K562 (cell line): ENCODE results near the gene FBN1. TPM values are rescaled to one million over a fixed set of nuclear protein-coding genes. Genes with fewer than 3 reads are reported as not detected.
A peak's percentile ranks its signal among the peaks of the same experiment; 100 is the strongest.

Experiments used
- BCOR ChIP-seq: fragments of 450-650 bp; IDR thresholded peaks from 2 replicates; pipeline ENCODE4 v1.6.1; 2016
- CUX1 ChIP-seq: fragments of 200-800 bp; sonication (Bioruptor generic); IDR thresholded peaks from 2 replicates; pipeline ENCODE4 v1.6.1; 2016; ENCODE audit warnings: missing genetic modification characterization, missing compliant biosample characterization
- ELF1 ChIP-seq: fragments of 200-800 bp; sonication (Bioruptor generic); IDR thresholded peaks from 2 replicates; pipeline ENCODE4 v1.6.1; 2016; ENCODE audit warnings: missing genetic modification characterization, missing compliant biosample characterization
- EZH2 ChIP-seq: IDR thresholded peaks from 2 replicates; pipeline ENCODE4 v1.6.1; 2012; ENCODE audit warnings: low read depth, mild to moderate bottlenecking, inconsistent platforms, low read length, borderline replicate concordance
- FOSL1 ChIP-seq: fragments of 200-800 bp; sonication (Bioruptor generic); conservative IDR thresholded peaks from 2 replicates; pipeline ENCODE4 v1.6.1; 2016; ENCODE audit warnings: missing genetic modification characterization, missing compliant biosample characterization
- FOXA3 ChIP-seq, 2 experiments: fragments of 450-650 bp in 1 of 2; sonication (generic) in 1 of 2; formaldehyde crosslinking; IDR thresholded peaks in 1 of 2; conservative IDR thresholded peaks in 1 of 2; 2 replicates each; pipeline versions ENCODE4 v1.4.0 to v1.8.0; 2020 to 2022; ENCODE audit warnings: mild to moderate bottlenecking in 2 of 2, missing genetic modification reagents in 1 of 2
- HBP1 ChIP-seq: fragments of 450-650 bp; formaldehyde crosslinking; IDR thresholded peaks from 2 replicates; pipeline ENCODE4 v1.4.0; 2022; ENCODE audit warnings: missing genetic modification characterization
- ILF3 ChIP-seq: fragments of 450-650 bp; IDR thresholded peaks from 2 replicates; pipeline ENCODE4 v1.6.1; 2018; ENCODE audit warnings: antibody characterized with exemption, mild to moderate bottlenecking, moderate library complexity, borderline replicate concordance
- JUND ChIP-seq, 2 experiments: IDR thresholded peaks; 2 replicates in 1 of 2; 3 replicates in 1 of 2; pipeline ENCODE4 v1.6.1; 2011; ENCODE audit warnings: borderline replicate concordance in 2 of 2, low read depth in 2 of 2, low read length in 2 of 2, improper control_type of control experiment in 1 of 2, missing biosample characterization in 1 of 2, missing genetic modification characterization in 1 of 2, missing genetic modification reagents in 1 of 2
- KLF10 ChIP-seq: fragments of 250-450 bp; sonication (Bioruptor Pico); IDR thresholded peaks from 2 replicates; pipeline ENCODE4 v1.6.1; 2021; ENCODE audit warnings: matching md5 sums
- SRF ChIP-seq, 2 experiments: fragments of 250-450, 450-650 bp in 1 of 2; sonication (Bioruptor Pico) in 1 of 2; sonication (generic) in 1 of 2; formaldehyde crosslinking; IDR thresholded peaks; 2 replicates each; pipeline versions ENCODE4 v1.5.0 to v1.5.1; 2020 to 2022; ENCODE audit warnings: mild to moderate bottlenecking in 1 of 2, missing genetic modification reagents in 1 of 2
- TCFL5 ChIP-seq: fragments of 250-450 bp; sonication (Bioruptor Pico); conservative IDR thresholded peaks from 2 replicates; pipeline ENCODE4 v1.6.1; 2021; ENCODE audit warnings: mild to moderate bottlenecking, moderate library complexity, matching md5 sums
- polyA plus RNA-seq, 8 experiments: library from polyadenylated mRNA; depleted of rRNA in 4 of 8; stranded (reverse) in 5 of 8; unstranded in 3 of 8; fragments of >200 nt; fragmentation: Nextera tagmentation in 2 of 8; fragmentation: Illumina TruSeq in 1 of 8; extraction: Ambion mirVana in 2 of 8; extraction: Trizol in 1 of 8; gene quantifications; 2 replicates each; pipeline versions ENCODE4 v1.2.1 to v1.2.3, GENCODE V29; 2011 to 2014; ENCODE audit warnings: inconsistent platforms in 1 of 8, missing spikeins in 1 of 8
- total RNA-seq, 7 experiments: library from RNA; depleted of rRNA in 6 of 7; stranded (reverse); fragments of >200 nt in 6 of 7; fragmentation: Illumina TruSeq in 2 of 7; extraction: Trizol in 2 of 7; gene quantifications; 2 replicates each; pipeline versions ENCODE4 v1.2.1 to v1.2.3, GENCODE V29; 2011 to 2021; ENCODE audit warnings: low replicate concordance in 1 of 7
- TF ChIP-seq, protein P1 (sequence below): sonication (generic); formaldehyde crosslinking; IDR thresholded peaks from 2 replicates; pipeline ENCODE4 v1.9.0; 2022; ENCODE audit warnings: mild to moderate bottlenecking, missing genetic modification reagents
- TF ChIP-seq, protein P2 (sequence below): sonication (generic); formaldehyde crosslinking; IDR thresholded peaks from 2 replicates; pipeline ENCODE4 v1.8.1; 2022; ENCODE audit warnings: missing genetic modification reagents
- TF ChIP-seq, protein P3 (sequence below): fragments of 250-450 bp; sonication (Bioruptor Pico); IDR thresholded peaks from 2 replicates; pipeline ENCODE4 v1.4.0; 2020; ENCODE audit warnings: mild to moderate bottlenecking, moderate library complexity

Gene FBN1
- total and polyA plus RNA-seq, 9 of the 15 experiments (the other 6 are each of a cell fraction or from before 2014, with no cell fraction given), result 0.15 to 1.2 (median 0.60) TPM

- TF ChIP-seq KLF10 (CRISPR knock-in tag) (no peak), TCFL5 (CRISPR knock-in tag) (no peak), SRF (CRISPR knock-in tag; IDR thresholded peaks at IDR 0.05) (peak in 1 of 2 experiments; percentile 44; a peak in 1 of 4 replicates), HBP1 (CRISPR knock-in tag) (no peak), BCOR (no peak), ILF3 (no peak), FOSL1 (tag) (peak; percentile 38; the same call in 1 of the 2 replicates), EZH2 (no peak), FOXA3 (CRISPR knock-in tag; conservative IDR thresholded peaks at IDR 0.05 in 1 of 2, IDR thresholded peaks at IDR 0.05 in 1 of 2) (no peak), JUND (IDR thresholded peaks at IDR 0.05; ENCODE audit: borderline replicate concordance, low read depth, low read length) (0 out of 2 replicates have a peak, but pooled peaks have one; percentile 31), JUND (tag; IDR thresholded peaks at IDR 0.05; ENCODE audit: borderline replicate concordance, low read depth, low read length) (peak; percentile 45; the same call in 2 of the 3 replicates), ELF1 (tag) (no peak), CUX1 (no peak)
- TF ChIP-seq, protein P1, sequence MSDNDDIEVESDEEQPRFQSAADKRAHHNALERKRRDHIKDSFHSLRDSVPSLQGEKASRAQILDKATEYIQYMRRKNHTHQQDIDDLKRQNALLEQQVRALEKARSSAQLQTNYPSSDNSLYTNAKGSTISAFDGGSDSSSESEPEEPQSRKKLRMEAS (CRISPR knock-in tag), result no peak
- TF ChIP-seq, protein P2, sequence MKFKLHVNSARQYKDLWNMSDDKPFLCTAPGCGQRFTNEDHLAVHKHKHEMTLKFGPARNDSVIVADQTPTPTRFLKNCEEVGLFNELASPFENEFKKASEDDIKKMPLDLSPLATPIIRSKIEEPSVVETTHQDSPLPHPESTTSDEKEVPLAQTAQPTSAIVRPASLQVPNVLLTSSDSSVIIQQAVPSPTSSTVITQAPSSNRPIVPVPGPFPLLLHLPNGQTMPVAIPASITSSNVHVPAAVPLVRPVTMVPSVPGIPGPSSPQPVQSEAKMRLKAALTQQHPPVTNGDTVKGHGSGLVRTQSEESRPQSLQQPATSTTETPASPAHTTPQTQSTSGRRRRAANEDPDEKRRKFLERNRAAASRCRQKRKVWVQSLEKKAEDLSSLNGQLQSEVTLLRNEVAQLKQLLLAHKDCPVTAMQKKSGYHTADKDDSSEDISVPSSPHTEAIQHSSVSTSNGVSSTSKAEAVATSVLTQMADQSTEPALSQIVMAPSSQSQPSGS, result 0 out of 2 replicates have a peak, but pooled peaks have one; percentile 56
- TF ChIP-seq, protein P3, sequence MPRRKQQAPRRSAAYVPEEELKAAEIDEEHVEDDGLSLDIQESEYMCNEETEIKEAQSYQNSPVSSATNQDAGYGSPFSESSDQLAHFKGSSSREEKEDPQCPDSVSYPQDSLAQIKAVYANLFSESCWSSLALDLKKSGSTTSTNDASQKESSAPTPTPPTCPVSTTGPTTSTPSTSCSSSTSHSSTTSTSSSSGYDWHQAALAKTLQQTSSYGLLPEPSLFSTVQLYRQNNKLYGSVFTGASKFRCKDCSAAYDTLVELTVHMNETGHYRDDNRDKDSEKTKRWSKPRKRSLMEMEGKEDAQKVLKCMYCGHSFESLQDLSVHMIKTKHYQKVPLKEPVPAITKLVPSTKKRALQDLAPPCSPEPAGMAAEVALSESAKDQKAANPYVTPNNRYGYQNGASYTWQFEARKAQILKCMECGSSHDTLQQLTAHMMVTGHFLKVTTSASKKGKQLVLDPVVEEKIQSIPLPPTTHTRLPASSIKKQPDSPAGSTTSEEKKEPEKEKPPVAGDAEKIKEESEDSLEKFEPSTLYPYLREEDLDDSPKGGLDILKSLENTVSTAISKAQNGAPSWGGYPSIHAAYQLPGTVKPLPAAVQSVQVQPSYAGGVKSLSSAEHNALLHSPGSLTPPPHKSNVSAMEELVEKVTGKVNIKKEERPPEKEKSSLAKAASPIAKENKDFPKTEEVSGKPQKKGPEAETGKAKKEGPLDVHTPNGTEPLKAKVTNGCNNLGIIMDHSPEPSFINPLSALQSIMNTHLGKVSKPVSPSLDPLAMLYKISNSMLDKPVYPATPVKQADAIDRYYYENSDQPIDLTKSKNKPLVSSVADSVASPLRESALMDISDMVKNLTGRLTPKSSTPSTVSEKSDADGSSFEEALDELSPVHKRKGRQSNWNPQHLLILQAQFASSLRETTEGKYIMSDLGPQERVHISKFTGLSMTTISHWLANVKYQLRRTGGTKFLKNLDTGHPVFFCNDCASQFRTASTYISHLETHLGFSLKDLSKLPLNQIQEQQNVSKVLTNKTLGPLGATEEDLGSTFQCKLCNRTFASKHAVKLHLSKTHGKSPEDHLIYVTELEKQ (CRISPR knock-in tag), result no peak
Observed at GRCh38 chr15:48592221-48592731, 53.2 kb downstream of the FBN1 start (continued).
